22Rv1 (cell line): ENCODE measurements around the gene ARAP1.

ENCODE experiments used
- H3K27ac ChIP-seq: fragments of 450-650 bp; 2 replicates; pipeline ENCODE4 v1.5.1; 2017
- CTCF ChIP-seq: fragments of 450-650 bp; IDR thresholded peaks from 2 replicates; pipeline ENCODE4 v1.5.1; 2017; ENCODE audit warnings: mild to moderate bottlenecking
- ZFX ChIP-seq: fragments of 450-650 bp; IDR thresholded peaks from 2 replicates; pipeline ENCODE4 v1.6.1; 2017; ENCODE audit warnings: antibody characterized with exemption, borderline replicate concordance

ARAP1 gene

GRCh38 chr11:72657411-72658100 lies 94.7 kb downstream of the ARAP1 start:
- TF ChIP-seq CTCF (no peak), ZFX (no peak)

GRCh38 chr11:72655896-72656464 lies 96.2 kb downstream of the ARAP1 start:
- no peak overlapping the region for H3K27ac ChIP-seq
- no peak for TF ChIP-seq ZFX

More at GRCh38 chr11:72657411-72658100, 94.7 kb downstream of the ARAP1 start:
- no peak overlapping the region for H3K27ac ChIP-seq

- no peak overlapping the region for H3K27ac ChIP-seq
These were observed 97.2 kb downstream of the ARAP1 start for GRCh38 chr11:72655014-72655413.

GRCh38 chr11:72653649-72654048 lies 98.6 kb downstream of the ARAP1 start:
- TF ChIP-seq CTCF: no peak
- no peak for TF ChIP-seq ZFX
- H3K27ac ChIP-seq: no peak overlapping the region

More at GRCh38 chr11:72655014-72655413, 97.2 kb downstream of the ARAP1 start:
- TF ChIP-seq CTCF (no peak), ZFX (no peak)

- H3K27ac ChIP-seq: no peak overlapping the region
- no peak for TF ChIP-seq CTCF
- TF ChIP-seq ZFX: no peak
These were observed 99.2 kb downstream of the ARAP1 start for GRCh38 chr11:72652873-72653630.

- no peak for TF ChIP-seq ZFX
- H3K27ac ChIP-seq: no peak overlapping the region
These were observed 100.1 kb downstream of the ARAP1 start for GRCh38 chr11:72652133-72652532.

- H3K27ac ChIP-seq: no peak overlapping the region
These were observed 102.8 kb downstream of the ARAP1 start for GRCh38 chr11:72649215-72649976.

More at GRCh38 chr11:72649215-72649976, 102.8 kb downstream of the ARAP1 start:
- TF ChIP-seq ZFX: no peak
- TF ChIP-seq CTCF: no peak
